ENCODE data around the gene TBC1D12.

The TBC1D12 gene

DNA sequence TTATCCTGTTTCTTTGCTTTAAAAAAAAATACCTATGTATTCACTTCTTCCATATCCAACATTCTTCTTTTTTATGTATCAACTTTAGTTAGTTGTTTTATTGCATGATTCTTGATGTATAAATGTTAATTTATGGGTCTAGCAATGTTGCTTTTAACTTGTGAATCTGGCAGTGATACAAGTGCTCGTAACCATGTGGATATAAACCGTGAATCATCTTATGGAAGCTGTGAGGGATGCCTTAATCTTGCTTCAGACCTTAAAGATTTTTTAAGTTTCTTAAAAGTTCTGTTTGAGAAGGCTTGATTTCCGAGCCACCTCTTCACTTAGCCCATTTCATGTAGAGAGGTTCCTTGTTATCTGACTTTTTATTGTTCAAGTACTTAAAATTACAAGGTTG lies 169.2 kb downstream of the TBC1D12 start:
- Mint-ChIP-seq H3K36me3 (peaks cover 42% of the 10 kb centered on the region), H3K4me3 (no peak overlapping the region), H3K27ac (no peak overlapping the region), H3K4me1 (no peaks in the 10 kb centered on the region), H3K27me3 (no peaks in the 10 kb centered on the region), H3K9me3 (no peaks in the 10 kb centered on the region)
- DNase-seq: no peak
- CTCF ChIA-PET: no interaction called here

DNA sequence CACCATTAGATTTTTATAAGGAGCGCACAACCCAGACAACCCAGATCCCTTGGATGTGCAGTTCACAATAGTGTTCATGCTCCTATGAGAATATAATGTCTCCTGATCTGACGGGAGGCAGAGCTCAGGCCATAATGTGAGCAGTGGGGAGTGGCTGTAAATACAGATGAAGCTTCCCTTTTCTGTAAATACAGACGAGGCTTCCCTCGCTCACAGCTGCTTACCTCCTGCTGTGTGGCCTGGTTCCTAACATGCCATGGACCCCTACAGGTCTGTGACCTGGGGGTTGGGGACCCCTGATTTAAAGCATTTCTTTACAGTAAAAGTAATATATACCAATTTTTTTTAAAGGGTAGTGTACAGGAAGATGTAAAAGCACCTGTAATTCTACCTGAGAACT lies 176.4 kb downstream of the TBC1D12 start:
- CTCF ChIA-PET: no interaction called here
- Mint-ChIP-seq H3K9me3 (no peaks in the 10 kb centered on the region), H3K27me3 (no peaks in the 10 kb centered on the region), H3K4me1 (no peaks in the 10 kb centered on the region), H3K36me3 (peaks cover 33% of the 10 kb centered on the region), H3K4me3 (no peak overlapping the region), H3K27ac (no peak overlapping the region)
- DNase-seq: no peak

DNA sequence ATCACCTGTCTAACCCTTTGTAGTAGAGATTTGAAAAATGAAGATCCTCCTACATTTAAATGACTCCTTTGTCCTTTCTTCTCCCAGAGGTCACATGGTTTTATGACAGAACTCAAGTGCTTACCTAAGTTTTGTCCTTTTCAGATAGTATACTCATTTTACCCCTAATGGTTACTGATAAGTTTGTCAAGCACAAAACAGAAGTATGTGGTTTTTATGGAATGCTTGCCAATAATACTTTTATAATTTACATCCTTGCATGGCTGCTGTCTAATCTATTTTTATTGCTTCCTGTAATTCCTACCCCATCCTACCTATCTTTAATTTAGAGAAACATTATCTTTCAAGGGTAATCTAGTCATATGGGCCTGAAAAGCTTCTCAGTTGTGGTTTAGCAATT lies 180.8 kb downstream of the TBC1D12 start:
- H3K27me3 Mint-ChIP-seq: no peaks in the 10 kb centered on the region
- H3K4me1 Mint-ChIP-seq: no peaks in the 10 kb centered on the region
- DNase-seq: no peak
- no peak overlapping the region for H3K4me3 Mint-ChIP-seq
- no peak overlapping the region for H3K27ac Mint-ChIP-seq
- CTCF ChIA-PET: no interaction called here
- H3K36me3 Mint-ChIP-seq: peaks cover 13% of the 10 kb centered on the region
- H3K9me3 Mint-ChIP-seq: no peaks in the 10 kb centered on the region
